K562 (cell line): Measurements from ENCODE around the gene DHTKD1. TPM values are rescaled to one million over a fixed set of nuclear protein-coding genes. Genes with fewer than 3 reads are reported as not detected.
A peak's percentile ranks its signal among the peaks of the same experiment; 100 is the strongest.

Source experiments
- C11orf30 ChIP-seq: fragments of 450-650 bp; IDR thresholded peaks from 2 replicates; pipeline ENCODE4 v1.6.1; 2016; ENCODE audit warnings: low read depth, mild to moderate bottlenecking
- CC2D1A ChIP-seq: fragments of 450-650 bp; IDR thresholded peaks from 2 replicates; pipeline ENCODE4 v1.6.1; 2017; ENCODE audit warnings: mild to moderate bottlenecking
- CEBPZ ChIP-seq: fragments of 150-350 bp; IDR thresholded peaks from 2 replicates; pipeline ENCODE4 v1.6.1; 2014; ENCODE audit warnings: low read depth, mild to moderate bottlenecking, low read length, borderline replicate concordance
- ETV6 ChIP-seq, 3 experiments: fragments of 150-350 bp in 1 of 3; sonication (generic) in 1 of 3; formaldehyde crosslinking in 1 of 3; IDR thresholded peaks; 2 replicates each; pipeline versions ENCODE4 v1.6.1 to v1.8.0; 2014 to 2022; ENCODE audit warnings: borderline replicate concordance in 2 of 3, low read depth in 2 of 3, antibody characterized with exemption in 1 of 3, low read length in 1 of 3, mild to moderate bottlenecking in 1 of 3, missing genetic modification reagents in 1 of 3
- ILK ChIP-seq: fragments of 450-650 bp; IDR thresholded peaks from 2 replicates; pipeline ENCODE4 v1.6.1; 2016; ENCODE audit warnings: missing genetic modification characterization, low read depth, mild to moderate bottlenecking, missing compliant biosample characterization, moderate library complexity, borderline replicate concordance
- JUN ChIP-seq, 2 experiments: sonication (generic) in 1 of 2; formaldehyde crosslinking in 1 of 2; IDR thresholded peaks; 2 replicates each; pipeline versions ENCODE4 v1.6.1 to v1.8.0; 2012 to 2022; ENCODE audit warnings: borderline replicate concordance in 2 of 2, mild to moderate bottlenecking in 2 of 2, improper control_type of control experiment in 1 of 2, low read depth in 1 of 2, low read length in 1 of 2, missing genetic modification reagents in 1 of 2
- MEF2A ChIP-seq: IDR thresholded peaks from 2 replicates; pipeline ENCODE4 v1.6.1; 2011; ENCODE audit warnings: low read depth, mild to moderate bottlenecking, low read length, moderate library complexity; ENCODE audit not compliant: control insufficient read depth
- NCOA4 ChIP-seq: fragments of 450-650 bp; IDR thresholded peaks from 2 replicates; pipeline ENCODE4 v1.6.1; 2018; ENCODE audit warnings: mild to moderate bottlenecking; ENCODE audit not compliant: partially characterized antibody
- NR2C1 ChIP-seq, 2 experiments: fragments of 450-650 bp; IDR thresholded peaks; 2 replicates each; pipeline ENCODE4 v1.6.1; 2017; ENCODE audit warnings: mild to moderate bottlenecking in 2 of 2, antibody characterized with exemption in 1 of 2, inconsistent platforms in 1 of 2, missing compliant biosample characterization in 1 of 2, missing genetic modification characterization in 1 of 2
- PCBP1 ChIP-seq: fragments of 200-400 bp; formaldehyde crosslinking; IDR thresholded peaks from 2 replicates; pipeline ENCODE4 v1.6.1; 2018; ENCODE audit warnings: mild to moderate bottlenecking, low read depth, low read length; ENCODE audit not compliant: poor library complexity, severe bottlenecking
- USF1 ChIP-seq: sonication (generic); formaldehyde crosslinking; IDR thresholded peaks from 2 replicates; pipeline ENCODE4 v1.9.0; 2022; ENCODE audit warnings: mild to moderate bottlenecking, missing genetic modification reagents
- ZBTB5 ChIP-seq: fragments of 450-650 bp; IDR thresholded peaks from 2 replicates; pipeline ENCODE4 v1.6.1; 2017; ENCODE audit warnings: antibody characterized with exemption
- ZNF778 ChIP-seq: fragments of 450-650 bp; formaldehyde crosslinking; IDR thresholded peaks from 2 replicates; pipeline ENCODE4 v1.4.0; 2020; ENCODE audit warnings: mild to moderate bottlenecking, moderate library complexity
- ZNF830 ChIP-seq: fragments of 250-450 bp; sonication (Bioruptor Pico); IDR thresholded peaks from 2 replicates; pipeline ENCODE4 v1.5.0; 2021; ENCODE audit warnings: mild to moderate bottlenecking
- polyA plus RNA-seq, 8 experiments: library from polyadenylated mRNA; depleted of rRNA in 4 of 8; stranded (reverse) in 5 of 8; unstranded in 3 of 8; fragments of >200 nt; fragmentation: Nextera tagmentation in 2 of 8; fragmentation: Illumina TruSeq in 1 of 8; extraction: Ambion mirVana in 2 of 8; extraction: Trizol in 1 of 8; gene quantifications; 2 replicates each; pipeline versions ENCODE4 v1.2.1 to v1.2.3, GENCODE V29; 2011 to 2014; ENCODE audit warnings: inconsistent platforms in 1 of 8, missing spikeins in 1 of 8
- total RNA-seq, 7 experiments: library from RNA; depleted of rRNA in 6 of 7; stranded (reverse); fragments of >200 nt in 6 of 7; fragmentation: Illumina TruSeq in 2 of 7; extraction: Trizol in 2 of 7; gene quantifications; 2 replicates each; pipeline versions ENCODE4 v1.2.1 to v1.2.3, GENCODE V29; 2011 to 2021; ENCODE audit warnings: low replicate concordance in 1 of 7
- TF ChIP-seq, protein P1 (sequence below): sonication (generic); formaldehyde crosslinking; IDR thresholded peaks from 2 replicates; pipeline ENCODE4 v1.8.0; 2023; ENCODE audit warnings: mild to moderate bottlenecking, missing genetic modification reagents

The DHTKD1 gene
- total and polyA plus RNA-seq, 9 of the 15 experiments (the other 6 are each of a cell fraction or from before 2014, with no cell fraction given), result 3.1 to 19.7 (median 6.8) TPM

- TF ChIP-seq ZNF830 (no peak), CEBPZ (no peak), NR2C1 (IDR thresholded peaks at IDR 0.05) (no peak), NR2C1 (tag; IDR thresholded peaks at IDR 0.05) (no peak), NCOA4 (no peak), PCBP1 (peak; percentile 33), ZNF778 (no peak), C11orf30 (no peak), ILK (tag) (no peak), ETV6 (IDR thresholded peaks at IDR 0.05; ENCODE audit: borderline replicate concordance in 1 of 2, low read depth in 2 of 2, low read length in 1 of 2) (no peak), ETV6 (CRISPR knock-in tag; IDR thresholded peaks at IDR 0.05; ENCODE audit: borderline replicate concordance) (no peak), JUN (IDR thresholded peaks at IDR 0.05; ENCODE audit: borderline replicate concordance, low read depth, low read length) (0 out of 2 replicates have a peak, but pooled peaks have one; percentile 17), JUN (CRISPR knock-in tag; IDR thresholded peaks at IDR 0.05; ENCODE audit: borderline replicate concordance) (no peak), USF1 (no peak; the same call in 1 of the 2 replicates), CC2D1A (no peak), MEF2A (no peak), ZBTB5 (no peak)
- TF ChIP-seq, protein P1, sequence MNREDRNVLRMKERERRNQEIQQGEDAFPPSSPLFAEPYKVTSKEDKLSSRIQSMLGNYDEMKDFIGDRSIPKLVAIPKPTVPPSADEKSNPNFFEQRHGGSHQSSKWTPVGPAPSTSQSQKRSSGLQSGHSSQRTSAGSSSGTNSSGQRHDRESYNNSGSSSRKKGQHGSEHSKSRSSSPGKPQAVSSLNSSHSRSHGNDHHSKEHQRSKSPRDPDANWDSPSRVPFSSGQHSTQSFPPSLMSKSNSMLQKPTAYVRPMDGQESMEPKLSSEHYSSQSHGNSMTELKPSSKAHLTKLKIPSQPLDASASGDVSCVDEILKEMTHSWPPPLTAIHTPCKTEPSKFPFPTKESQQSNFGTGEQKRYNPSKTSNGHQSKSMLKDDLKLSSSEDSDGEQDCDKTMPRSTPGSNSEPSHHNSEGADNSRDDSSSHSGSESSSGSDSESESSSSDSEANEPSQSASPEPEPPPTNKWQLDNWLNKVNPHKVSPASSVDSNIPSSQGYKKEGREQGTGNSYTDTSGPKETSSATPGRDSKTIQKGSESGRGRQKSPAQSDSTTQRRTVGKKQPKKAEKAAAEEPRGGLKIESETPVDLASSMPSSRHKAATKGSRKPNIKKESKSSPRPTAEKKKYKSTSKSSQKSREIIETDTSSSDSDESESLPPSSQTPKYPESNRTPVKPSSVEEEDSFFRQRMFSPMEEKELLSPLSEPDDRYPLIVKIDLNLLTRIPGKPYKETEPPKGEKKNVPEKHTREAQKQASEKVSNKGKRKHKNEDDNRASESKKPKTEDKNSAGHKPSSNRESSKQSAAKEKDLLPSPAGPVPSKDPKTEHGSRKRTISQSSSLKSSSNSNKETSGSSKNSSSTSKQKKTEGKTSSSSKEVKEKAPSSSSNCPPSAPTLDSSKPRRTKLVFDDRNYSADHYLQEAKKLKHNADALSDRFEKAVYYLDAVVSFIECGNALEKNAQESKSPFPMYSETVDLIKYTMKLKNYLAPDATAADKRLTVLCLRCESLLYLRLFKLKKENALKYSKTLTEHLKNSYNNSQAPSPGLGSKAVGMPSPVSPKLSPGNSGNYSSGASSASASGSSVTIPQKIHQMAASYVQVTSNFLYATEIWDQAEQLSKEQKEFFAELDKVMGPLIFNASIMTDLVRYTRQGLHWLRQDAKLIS (CRISPR knock-in tag), result no peak
Observed at GRCh38 chr10:12068449-12069269, at the start of gene DHTKD1 (continued).
